AG04450 (cell line): ENCODE data around the gene SCN1A. TPM values are rescaled to one million over a fixed set of nuclear protein-coding genes. Genes with fewer than 3 reads are reported as not detected.

Experiments used
- CTCF ChIA-PET: fragments of 300-600, 350-600 bp; formaldehyde crosslinking; extraction: SDS; loops from one replicate; lab custom pipeline; 2022; ENCODE audit warnings: antibody characterized with exemption, inconsistent platforms; lab: Charles Lee
- POLR2A ChIA-PET: fragments of 350-600 bp; formaldehyde crosslinking; extraction: SDS; loops from one replicate; lab custom pipeline; 2021; ENCODE audit warnings: antibody characterized with exemption, inconsistent platforms; lab: Yijun Ruan, JAX
- DNase-seq: peaks from one replicate; pipeline ENCODE4 v3.0.0-alpha.2; 2011; ENCODE audit warnings: low read depth, low spot score
- H3K27ac ChIP-seq: one replicate; pipeline ENCODE4 v1.5.1; 2012; ENCODE audit warnings: low read depth, low read length, control low read depth
- H3K27me3 ChIP-seq: one replicate; pipeline ENCODE4 v1.6.0; 2012; ENCODE audit warnings: low read length; ENCODE audit not compliant: control insufficient read depth, insufficient read depth
- H3K4me3 ChIP-seq: 2 replicates; pipeline ENCODE4 v1.5.1; 2011; ENCODE audit warnings: mild to moderate bottlenecking, low read depth, low read length, control low read depth
- H3K9me3 ChIP-seq: 2 replicates; pipeline ENCODE4 v1.5.1; 2012; ENCODE audit warnings: low read length; ENCODE audit not compliant: control insufficient read depth, insufficient read depth
- CTCF ChIP-seq: IDR thresholded peaks from 2 replicates; pipeline ENCODE4 v1.5.1; 2011; ENCODE audit warnings: low read depth, low read length, control low read depth, inconsistent platforms
- polyA plus RNA-seq: library from polyadenylated mRNA; depleted of rRNA; stranded (reverse); fragments of >200 nt; gene quantifications from 2 replicates; pipeline ENCODE4 v1.2.3, GENCODE V29; 2011

The SCN1A gene
- polyA plus RNA-seq, 1 experiment: not detected

DNA sequence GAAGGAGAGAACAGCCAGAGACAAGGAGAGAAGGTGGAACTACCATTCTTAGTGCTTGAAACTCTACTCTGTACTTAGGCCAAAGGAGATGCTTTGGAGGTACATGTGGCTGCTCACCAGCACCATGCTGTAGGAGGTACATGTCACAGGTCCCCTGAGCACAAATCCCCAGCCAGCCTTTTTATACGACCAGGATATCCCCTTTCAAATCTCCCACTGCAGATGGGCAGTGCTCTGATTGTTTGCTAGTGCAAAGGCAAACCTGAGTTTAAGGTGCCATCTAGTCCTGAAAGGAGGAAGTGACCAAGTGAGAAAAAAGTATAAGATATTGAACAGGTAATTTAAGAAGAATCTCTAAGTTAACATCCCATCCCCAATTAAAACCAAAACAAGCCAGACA is 157.2 kb downstream of the SCN1A start:
- DNase-seq: no peak
- POLR2A ChIA-PET: no interaction called here
- CTCF ChIA-PET: no interaction called here
- H3K27me3 ChIP-seq: peaks cover 2% of the 10 kb centered on the region
- H3K9me3 ChIP-seq: no peaks in the 10 kb centered on the region
- H3K4me3 ChIP-seq: no peak overlapping the region
- no peak for TF ChIP-seq CTCF
- H3K27ac ChIP-seq: no peak overlapping the region

- no peak for DNase-seq
- Histone ChIP-seq H3K9me3 (no peaks in the 10 kb centered on the region), H3K27ac (no peak overlapping the region), H3K4me3 (no peak overlapping the region), H3K27me3 (peaks cover 2% of the 10 kb centered on the region)
- ChIA-PET CTCF (interaction anchor here (1.0 kb wide), 1 partner anchor 15 kb away, joined by 3 read pairs; no protein-coding TSS in a partner anchor), POLR2A (no interaction called here)
- no peak for TF ChIP-seq CTCF
Observed at GRCh38 chr2:165969227-165969626, 158.6 kb downstream of the SCN1A start.

DNA sequence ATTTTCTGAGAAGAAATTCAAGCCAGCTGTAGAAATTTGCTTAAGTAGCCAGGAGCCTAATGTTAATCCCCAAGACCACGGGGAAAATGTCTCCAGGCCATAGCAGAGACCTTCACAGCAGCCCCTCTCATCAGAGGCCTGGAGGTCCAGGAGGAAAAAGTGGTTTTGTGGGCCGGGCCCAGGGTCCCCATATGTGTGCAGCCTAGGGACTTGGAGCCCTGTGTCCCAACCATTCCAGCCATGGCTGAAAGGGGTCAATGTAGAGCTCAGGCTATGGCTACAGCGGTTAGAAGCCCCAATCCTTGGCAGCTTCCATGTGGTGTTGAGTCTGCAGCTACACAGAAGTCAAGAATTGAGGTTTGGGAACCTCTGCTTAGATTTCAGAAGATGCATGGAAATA is 160.1 kb downstream of the SCN1A start:
- Histone ChIP-seq H3K9me3 (no peaks in the 10 kb centered on the region), H3K27me3 (peaks cover 2% of the 10 kb centered on the region), H3K4me3 (no peak overlapping the region), H3K27ac (no peak overlapping the region)
- DNase-seq: no peak
- CTCF ChIA-PET: no interaction called here
- TF ChIP-seq CTCF: no peak
- POLR2A ChIA-PET: no interaction called here

DNA sequence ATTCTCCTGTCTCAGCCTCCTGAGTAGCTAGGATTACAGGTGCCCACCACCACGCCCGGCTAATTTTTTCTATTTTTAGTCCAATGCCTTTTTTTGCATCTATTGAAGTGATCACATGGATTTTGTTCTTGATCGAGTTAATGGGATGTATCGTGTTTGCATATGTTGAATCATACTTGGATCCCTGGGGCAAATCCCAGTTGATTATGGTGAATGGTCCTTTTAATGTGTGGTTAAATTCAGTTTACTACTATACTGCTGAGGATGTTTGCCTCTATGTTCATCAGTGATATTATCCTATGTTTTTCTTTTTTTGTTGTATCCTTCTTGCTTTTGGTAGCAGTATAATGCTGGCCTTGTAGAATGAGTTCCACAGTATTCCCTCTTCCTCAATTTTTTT is 166.0 kb downstream of the SCN1A start:
- Histone ChIP-seq H3K9me3 (no peaks in the 10 kb centered on the region; the same call in 1 of the 2 replicates), H3K4me3 (no peak overlapping the region), H3K27me3 (no peaks in the 10 kb centered on the region), H3K27ac (no peak overlapping the region)
- no peak for DNase-seq
- no peak for TF ChIP-seq CTCF
- ChIA-PET CTCF (no interaction called here), POLR2A (no interaction called here)

DNA sequence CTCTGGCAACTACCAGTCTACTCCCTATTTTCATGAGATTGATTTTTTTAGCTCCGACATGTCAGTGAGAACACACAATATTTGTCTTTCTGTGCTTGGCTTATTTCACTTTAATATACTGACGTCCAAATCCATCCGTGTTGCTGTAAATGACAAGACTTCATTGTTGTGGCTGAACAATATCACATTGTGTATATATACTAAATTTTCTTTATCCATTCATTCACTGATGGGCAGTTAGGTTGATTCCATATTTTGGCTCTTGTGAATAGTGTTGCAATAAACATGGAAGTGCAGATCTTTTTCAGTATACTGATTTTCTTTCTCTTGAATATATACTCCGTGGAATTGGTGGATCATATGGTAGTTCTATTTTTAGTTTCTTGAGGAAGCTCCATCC is 168.4 kb downstream of the SCN1A start:
- Histone ChIP-seq H3K4me3 (no peak overlapping the region), H3K27me3 (no peaks in the 10 kb centered on the region), H3K27ac (no peak overlapping the region), H3K9me3 (no peaks in the 10 kb centered on the region; the same call in 1 of the 2 replicates)
- DNase-seq: no peak
- ChIA-PET CTCF (interaction anchor here (0.6 to 1.0 kb wide), 2 partner anchors 169 to 389 kb away, joined by 3 to 4 read pairs; partner anchors contain the start of gene SCN1A), POLR2A (no interaction called here)
- TF ChIP-seq CTCF: no peak
